A673 (cell line): ENCODE measurements around the gene GNPDA2.

Experiments
- CTCF ChIP-seq: fragments of 300-800, 200-600 bp; sonication (generic); conservative IDR thresholded peaks from 2 replicates; pipeline ENCODE4 v1.5.1; 2017; ENCODE audit warnings: low read depth, mild to moderate bottlenecking, antibody characterized with exemption, low read length, moderate library complexity, mixed read lengths
- EZH2 ChIP-seq: fragments of 200-600 bp; sonication (generic); IDR thresholded peaks from 2 replicates; pipeline ENCODE4 v1.6.1; 2017; ENCODE audit warnings: borderline replicate concordance, low read depth, mild to moderate bottlenecking, mixed read lengths, antibody characterized with exemption, low read length; ENCODE audit not compliant: poor library complexity, severe bottlenecking

- TF ChIP-seq CTCF (no peak), EZH2 (no peak)
These were observed 35.0 kb upstream of the GNPDA2 start for GRCh38 chr4:44761306-44761705.
